Measurements from ENCODE around the gene MACROD2. TPM values are rescaled to one million over a fixed set of nuclear protein-coding genes. Genes with fewer than 3 reads are reported as not detected.

The MACROD2 gene
- polyA plus RNA-seq, 1 donor from 2014 or later, result 23.2 TPM

DNA sequence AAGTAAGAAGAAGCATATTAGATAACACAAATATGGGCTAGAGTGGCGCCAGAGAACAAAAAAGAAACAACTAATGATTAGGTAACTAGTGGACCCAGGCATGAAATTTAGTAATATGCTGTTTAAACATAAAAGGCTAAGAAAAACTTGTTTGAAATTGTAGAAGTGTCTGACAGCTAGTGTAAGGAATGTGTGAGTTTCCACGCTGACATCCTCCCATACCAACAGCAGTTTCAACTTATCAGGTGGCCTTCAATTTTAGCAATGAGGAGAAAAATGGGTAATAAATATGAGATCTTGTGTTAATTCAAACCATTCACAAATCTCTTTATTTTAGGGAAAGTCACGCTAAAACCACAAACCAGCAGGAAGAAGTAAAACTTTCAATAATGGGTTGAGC lies 782.3 kb downstream of the MACROD2 start:
- Histone ChIP-seq H3K9me2 (ENCODE audit: insufficient read depth, low read length) (no peaks in the 10 kb centered on the region), H3K4me2 (ENCODE audit: low read length) (no peak overlapping the region), H3K79me2 (replicated peaks; ENCODE audit: insufficient read depth, low read length) (no peaks in the 10 kb centered on the region), H3K9me3 (ENCODE audit: low read length) (no peaks in the 10 kb centered on the region), H3F3A (ENCODE audit: insufficient read depth, low read length, poor library complexity, severe bottlenecking) (no peaks in the 10 kb centered on the region), H3K27ac (ENCODE audit: low read length) (no peak overlapping the region), H2AFZ (ENCODE audit: low read depth, low read length) (no peak overlapping the region), H3K27me3 (ENCODE audit: insufficient read depth, low read depth, low read length) (no peaks in the 10 kb centered on the region), H4K20me1 (ENCODE audit: insufficient read depth) (no peaks in the 10 kb centered on the region), H3K36me3 (ENCODE audit: insufficient read depth, low read length) (no peaks in the 10 kb centered on the region), H3K4me3 (ENCODE audit: low read length) (no peak overlapping the region), H3K9ac (ENCODE audit: low read length) (no peak overlapping the region)
- TF ChIP-seq EZH2 (IDR thresholded peaks at IDR 0.05; ENCODE audit: borderline replicate concordance, insufficient read depth, low read length, poor library complexity, severe bottlenecking), result no peak
- no peak for TF ChIP-seq TAF1 (IDR thresholded peaks at IDR 0.05; ENCODE audit: low read depth)
- no peak for TF ChIP-seq EP300 (conservative IDR thresholded peaks at IDR 0.05; ENCODE audit: poor library complexity, severe bottlenecking)
- TF ChIP-seq POLR2AphosphoS5 (IDR thresholded peaks at IDR 0.05), result no peak
- TF ChIP-seq SMC3 (conservative IDR thresholded peaks at IDR 0.05; ENCODE audit: poor library complexity), result no peak
- no peak for TF ChIP-seq MXI1 (conservative IDR thresholded peaks at IDR 0.05; ENCODE audit: poor library complexity, severe bottlenecking)
- no peak for TF ChIP-seq RAD21 (conservative IDR thresholded peaks at IDR 0.05)

- no peaks in the 10 kb centered on the region for H3F3A ChIP-seq (ENCODE audit: insufficient read depth, low read length, poor library complexity, severe bottlenecking)
- no peak overlapping the region for H3K4me3 ChIP-seq (ENCODE audit: low read length)
- H3K4me2 ChIP-seq (ENCODE audit: low read length), result no peak overlapping the region
- H4K20me1 ChIP-seq (ENCODE audit: insufficient read depth), result no peaks in the 10 kb centered on the region
- H3K36me3 ChIP-seq (ENCODE audit: insufficient read depth, low read length), result no peaks in the 10 kb centered on the region
- no peak overlapping the region for H3K9ac ChIP-seq (ENCODE audit: low read length)
- H3K27me3 ChIP-seq (ENCODE audit: insufficient read depth, low read depth, low read length), result no peaks in the 10 kb centered on the region
- H3K27ac ChIP-seq (ENCODE audit: low read length), result no peak overlapping the region
- H3K9me2 ChIP-seq (ENCODE audit: insufficient read depth, low read length), result no peaks in the 10 kb centered on the region
- no peak for TF ChIP-seq EP300 (conservative IDR thresholded peaks at IDR 0.05; ENCODE audit: poor library complexity, severe bottlenecking)
- TF ChIP-seq RAD21 (conservative IDR thresholded peaks at IDR 0.05), result no peak
- no peak for TF ChIP-seq EZH2 (IDR thresholded peaks at IDR 0.05; ENCODE audit: borderline replicate concordance, insufficient read depth, low read length, poor library complexity, severe bottlenecking)
- TF ChIP-seq POLR2AphosphoS5 (IDR thresholded peaks at IDR 0.05), result no peak
- TF ChIP-seq MXI1 (conservative IDR thresholded peaks at IDR 0.05; ENCODE audit: poor library complexity, severe bottlenecking), result no peak
- TF ChIP-seq, protein P1, sequence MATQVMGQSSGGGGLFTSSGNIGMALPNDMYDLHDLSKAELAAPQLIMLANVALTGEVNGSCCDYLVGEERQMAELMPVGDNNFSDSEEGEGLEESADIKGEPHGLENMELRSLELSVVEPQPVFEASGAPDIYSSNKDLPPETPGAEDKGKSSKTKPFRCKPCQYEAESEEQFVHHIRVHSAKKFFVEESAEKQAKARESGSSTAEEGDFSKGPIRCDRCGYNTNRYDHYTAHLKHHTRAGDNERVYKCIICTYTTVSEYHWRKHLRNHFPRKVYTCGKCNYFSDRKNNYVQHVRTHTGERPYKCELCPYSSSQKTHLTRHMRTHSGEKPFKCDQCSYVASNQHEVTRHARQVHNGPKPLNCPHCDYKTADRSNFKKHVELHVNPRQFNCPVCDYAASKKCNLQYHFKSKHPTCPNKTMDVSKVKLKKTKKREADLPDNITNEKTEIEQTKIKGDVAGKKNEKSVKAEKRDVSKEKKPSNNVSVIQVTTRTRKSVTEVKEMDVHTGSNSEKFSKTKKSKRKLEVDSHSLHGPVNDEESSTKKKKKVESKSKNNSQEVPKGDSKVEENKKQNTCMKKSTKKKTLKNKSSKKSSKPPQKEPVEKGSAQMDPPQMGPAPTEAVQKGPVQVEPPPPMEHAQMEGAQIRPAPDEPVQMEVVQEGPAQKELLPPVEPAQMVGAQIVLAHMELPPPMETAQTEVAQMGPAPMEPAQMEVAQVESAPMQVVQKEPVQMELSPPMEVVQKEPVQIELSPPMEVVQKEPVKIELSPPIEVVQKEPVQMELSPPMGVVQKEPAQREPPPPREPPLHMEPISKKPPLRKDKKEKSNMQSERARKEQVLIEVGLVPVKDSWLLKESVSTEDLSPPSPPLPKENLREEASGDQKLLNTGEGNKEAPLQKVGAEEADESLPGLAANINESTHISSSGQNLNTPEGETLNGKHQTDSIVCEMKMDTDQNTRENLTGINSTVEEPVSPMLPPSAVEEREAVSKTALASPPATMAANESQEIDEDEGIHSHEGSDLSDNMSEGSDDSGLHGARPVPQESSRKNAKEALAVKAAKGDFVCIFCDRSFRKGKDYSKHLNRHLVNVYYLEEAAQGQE (IDR thresholded peaks at IDR 0.05; ENCODE audit: borderline replicate concordance), result no peak
- TF ChIP-seq, protein P2, sequence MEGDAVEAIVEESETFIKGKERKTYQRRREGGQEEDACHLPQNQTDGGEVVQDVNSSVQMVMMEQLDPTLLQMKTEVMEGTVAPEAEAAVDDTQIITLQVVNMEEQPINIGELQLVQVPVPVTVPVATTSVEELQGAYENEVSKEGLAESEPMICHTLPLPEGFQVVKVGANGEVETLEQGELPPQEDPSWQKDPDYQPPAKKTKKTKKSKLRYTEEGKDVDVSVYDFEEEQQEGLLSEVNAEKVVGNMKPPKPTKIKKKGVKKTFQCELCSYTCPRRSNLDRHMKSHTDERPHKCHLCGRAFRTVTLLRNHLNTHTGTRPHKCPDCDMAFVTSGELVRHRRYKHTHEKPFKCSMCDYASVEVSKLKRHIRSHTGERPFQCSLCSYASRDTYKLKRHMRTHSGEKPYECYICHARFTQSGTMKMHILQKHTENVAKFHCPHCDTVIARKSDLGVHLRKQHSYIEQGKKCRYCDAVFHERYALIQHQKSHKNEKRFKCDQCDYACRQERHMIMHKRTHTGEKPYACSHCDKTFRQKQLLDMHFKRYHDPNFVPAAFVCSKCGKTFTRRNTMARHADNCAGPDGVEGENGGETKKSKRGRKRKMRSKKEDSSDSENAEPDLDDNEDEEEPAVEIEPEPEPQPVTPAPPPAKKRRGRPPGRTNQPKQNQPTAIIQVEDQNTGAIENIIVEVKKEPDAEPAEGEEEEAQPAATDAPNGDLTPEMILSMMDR (IDR thresholded peaks at IDR 0.05; ENCODE audit: poor library complexity, severe bottlenecking), result no peak
- no peak for TF ChIP-seq TAF1 (IDR thresholded peaks at IDR 0.05; ENCODE audit: low read depth)
- no peak for TF ChIP-seq SMC3 (conservative IDR thresholded peaks at IDR 0.05; ENCODE audit: poor library complexity)
- H3K9me3 ChIP-seq (ENCODE audit: low read length), result no peaks in the 10 kb centered on the region
- no peak overlapping the region for H2AFZ ChIP-seq (ENCODE audit: low read depth, low read length)
- no peaks in the 10 kb centered on the region for H3K79me2 ChIP-seq (replicated peaks; ENCODE audit: insufficient read depth, low read length)
Measured at GRCh38 chr20:14778096-14778495, 782.8 kb downstream of the MACROD2 start.
